ENCODE results near the gene KIFC1.
"Not testable (repeated sequence)": the region's sequence is repeated elsewhere in the genome, so short reads cannot be mapped to it uniquely, and the experiment has no call there.

KIFC1 gene

GRCh38 chr6:33372526-33373123 is 19.0 kb upstream of the KIFC1 start:
- in situ Hi-C loops (cut with MboI; ENCODE audit: low pct_unique_long_range_greater_than_20kb, low sequenced_read_pairs, unreplicated experiment), result no loop called here
- TF ChIP-seq CTCF (IDR thresholded peaks at IDR 0.05; ENCODE audit: extremely low read depth, insufficient read depth, missing control alignments), result no peak
- no peak for DNase-seq (ENCODE audit: low spot score)

GRCh38 chr6:33373960-33374910 is 17.4 kb upstream of the KIFC1 start:
- no peak for DNase-seq (ENCODE audit: low spot score)
- in situ Hi-C loops (cut with MboI; ENCODE audit: low pct_unique_long_range_greater_than_20kb, low sequenced_read_pairs, unreplicated experiment), result no loop called here

GRCh38 chr6:33375143-33375671 is 16.4 kb upstream of the KIFC1 start:
- in situ Hi-C loops (cut with MboI; ENCODE audit: low pct_unique_long_range_greater_than_20kb, low sequenced_read_pairs, unreplicated experiment), result no loop called here
- DNase-seq (ENCODE audit: low spot score), result no peak

More at GRCh38 chr6:33373960-33374910, 17.4 kb upstream of the KIFC1 start:
- TF ChIP-seq CTCF (IDR thresholded peaks at IDR 0.05; ENCODE audit: extremely low read depth, insufficient read depth, missing control alignments), result no peak

GRCh38 chr6:33377171-33377570 is 14.5 kb upstream of the KIFC1 start:
- in situ Hi-C loops (cut with MboI; ENCODE audit: low pct_unique_long_range_greater_than_20kb, low sequenced_read_pairs, unreplicated experiment), result no loop called here
- no peak for TF ChIP-seq CTCF (IDR thresholded peaks at IDR 0.05; ENCODE audit: extremely low read depth, insufficient read depth, missing control alignments)

More at GRCh38 chr6:33375143-33375671, 16.4 kb upstream of the KIFC1 start:
- no peak for TF ChIP-seq CTCF (IDR thresholded peaks at IDR 0.05; ENCODE audit: extremely low read depth, insufficient read depth, missing control alignments)

GRCh38 chr6:33379184-33379583 is 12.4 kb upstream of the KIFC1 start:
- in situ Hi-C loops (cut with MboI; ENCODE audit: low pct_unique_long_range_greater_than_20kb, low sequenced_read_pairs, unreplicated experiment); DNase-seq (ENCODE audit: low spot score): not testable (repeated sequence)

More at GRCh38 chr6:33377171-33377570, 14.5 kb upstream of the KIFC1 start:
- no peak for DNase-seq (ENCODE audit: low spot score)

GRCh38 chr6:33380272-33380981 is 11.2 kb upstream of the KIFC1 start:
- no peak for TF ChIP-seq CTCF (IDR thresholded peaks at IDR 0.05; ENCODE audit: extremely low read depth, insufficient read depth, missing control alignments)
- in situ Hi-C loops (cut with MboI; ENCODE audit: low pct_unique_long_range_greater_than_20kb, low sequenced_read_pairs, unreplicated experiment), result no loop called here
- DNase-seq (ENCODE audit: low spot score), result no peak
